A549 treated with AZD9567 at 1 μM for 4 hours (cell line): ENCODE data around the gene OR1L1. TPM values are rescaled to one million over a fixed set of nuclear protein-coding genes. Genes with fewer than 3 reads are reported as not detected.

Source experiments
- total RNA-seq: library from RNA; stranded (reverse); fragments of 200-300 nt; extraction: Qiagen RNA extraction; gene quantifications from 5 replicates; pipeline ENCODE4 v1.2.3, GENCODE V29; 2022; ENCODE audit not compliant: insufficient read depth

OR1L1 gene
- not detected in 5 replicates for total RNA-seq

GRCh38 chr9:122661416-122661815 lies at the start of gene OR1L1:
TSS of gene OR1L1 (plus strand) at chr9:122661716. CDS start at chr9:122661716, 0 bp downstream.

GRCh38 chr9:122614362-122614761 lies 47.2 kb upstream of the OR1L1 start, which contains the start of gene OR1Q1:
TSS of gene OR1Q1 (plus strand) at chr9:122614738. CDS start at chr9:122614738, 0 bp downstream.

GRCh38 chr9:122657527-122657926 lies 4.0 kb upstream of the OR1L1 start, which contains the start of gene OR1B1:
TSS of gene OR1B1 (minus strand) at chr9:122657627.

Other genes starting within 250 kb of the OR1L1 start
- gene OR1J1, start 183.8 kb upstream of the OR1L1 start, total RNA-seq: not detected in 5 replicates
- not detected in 5 replicates for gene OR1J2, start 150.9 kb upstream of the OR1L1 start, total RNA-seq
- 0.09 to 0.14 TPM (median 0.12 TPM) in 3 of 5 replicates, not detected in the others for gene OR1J4, start 142.6 kb upstream of the OR1L1 start, total RNA-seq
- gene OR1N1, start 134.4 kb upstream of the OR1L1 start, total RNA-seq: not detected in 5 replicates
- not detected in 5 replicates for gene OR1N2, start 108.6 kb upstream of the OR1L1 start, total RNA-seq
- gene OR1L8, start 78.3 kb upstream of the OR1L1 start, total RNA-seq: not detected in 5 replicates
- 0.11 TPM in 1 of 5 replicates, not detected in the others for gene OR1Q1, start 47.0 kb upstream of the OR1L1 start, total RNA-seq
- not detected in 5 replicates for gene OR1B1, start 4.1 kb upstream of the OR1L1 start, total RNA-seq
- not detected in 5 replicates for gene OR1L3, start 13.4 kb downstream of the OR1L1 start, total RNA-seq
- gene OR1L4, start 62.3 kb downstream of the OR1L1 start, total RNA-seq: not detected in 5 replicates
- gene OR1L6, start 80.6 kb downstream of the OR1L1 start, total RNA-seq: not detected in 5 replicates
- gene OR5C1, start 127.2 kb downstream of the OR1L1 start, total RNA-seq: not detected in 5 replicates
- not detected in 5 replicates for gene OR1K1, start 138.4 kb downstream of the OR1L1 start, total RNA-seq
- gene PDCL, start 166.9 kb downstream of the OR1L1 start, total RNA-seq: 15.2 to 16.8 TPM (median 16.7 TPM) in 5 replicates
- 17.0 to 27.1 TPM (median 21.9 TPM) in 5 replicates for gene RC3H2, start 243.6 kb downstream of the OR1L1 start, total RNA-seq